SKM-1 (cell line): ENCODE data around the gene ZNF837.
"Not testable (repeated sequence)": the region's sequence is repeated elsewhere in the genome, so short reads cannot be mapped to it uniquely, and the experiment has no call there.

ENCODE experiments used
- DNase-seq: peaks from one replicate; lab custom pipeline; 2025; ENCODE audit not compliant: unreplicated experiment; lab: John Stamatoyannopoulos, UW

Gene ZNF837

DNA sequence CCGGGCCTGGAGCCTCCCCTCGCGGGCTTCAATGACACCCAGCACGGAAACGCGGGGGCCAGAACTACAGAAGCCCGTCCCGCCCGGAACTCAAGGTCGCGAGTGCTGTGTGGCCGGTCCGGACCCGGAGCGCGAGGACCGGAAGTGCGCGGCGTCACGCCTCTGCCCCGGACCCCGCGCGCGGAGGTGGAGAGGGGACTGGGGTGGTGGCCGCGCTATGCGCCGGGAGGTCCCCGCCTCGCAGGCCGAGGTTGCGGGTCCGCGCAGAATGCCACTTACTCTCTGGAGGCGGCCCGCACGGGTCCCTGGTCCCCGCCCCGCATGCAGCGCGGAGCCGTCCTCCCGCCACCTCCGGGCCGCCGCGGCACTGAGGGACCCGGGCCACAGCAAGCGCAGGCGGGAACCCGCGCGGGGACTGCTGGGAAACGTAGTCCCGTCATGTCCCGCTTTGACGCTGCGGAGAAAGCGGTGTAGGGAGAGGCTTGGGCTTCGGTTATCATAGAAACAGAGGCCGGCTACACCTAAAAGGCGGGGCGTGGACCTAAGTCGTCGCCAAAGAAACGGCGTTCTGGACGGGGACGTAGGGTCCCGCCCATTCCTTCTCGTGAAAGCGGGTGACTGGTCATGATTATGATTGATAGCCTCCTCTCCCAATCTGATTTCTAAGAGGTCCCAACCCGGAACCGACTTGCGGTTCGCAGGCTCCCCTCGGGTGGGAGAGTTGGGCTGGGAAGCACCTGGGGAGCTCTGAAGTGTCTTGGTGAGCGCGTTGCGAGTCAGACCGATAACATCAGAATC lies at the start of gene ZNF837:
ZNF837 (minus strand) TSS at position 369 of the 798 bp plus-strand sequence. CDS start 11,698 bp downstream, outside the sequence.
- peak; percentile 71 for DNase-seq

DNA sequence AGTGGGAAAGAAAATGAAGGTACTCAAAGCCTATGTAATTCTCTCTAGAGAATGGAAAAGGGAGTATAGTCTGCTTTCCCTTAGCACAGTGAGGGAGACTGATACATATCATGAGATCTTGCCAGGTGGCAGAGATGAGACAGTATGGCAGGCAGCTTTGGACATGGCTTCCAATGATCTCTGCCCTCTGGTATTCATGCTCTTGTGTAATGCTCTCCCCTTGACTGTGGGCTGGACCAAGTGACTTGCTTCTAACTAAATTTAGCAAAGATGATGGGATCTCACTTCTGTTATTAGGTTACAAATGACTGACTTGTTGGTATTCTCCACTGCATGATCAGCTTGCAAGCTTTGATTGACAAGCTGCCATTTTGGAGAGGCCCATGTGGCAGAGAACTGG lies 48.9 kb upstream of the ZNF837 start:
- no peak for DNase-seq

DNA sequence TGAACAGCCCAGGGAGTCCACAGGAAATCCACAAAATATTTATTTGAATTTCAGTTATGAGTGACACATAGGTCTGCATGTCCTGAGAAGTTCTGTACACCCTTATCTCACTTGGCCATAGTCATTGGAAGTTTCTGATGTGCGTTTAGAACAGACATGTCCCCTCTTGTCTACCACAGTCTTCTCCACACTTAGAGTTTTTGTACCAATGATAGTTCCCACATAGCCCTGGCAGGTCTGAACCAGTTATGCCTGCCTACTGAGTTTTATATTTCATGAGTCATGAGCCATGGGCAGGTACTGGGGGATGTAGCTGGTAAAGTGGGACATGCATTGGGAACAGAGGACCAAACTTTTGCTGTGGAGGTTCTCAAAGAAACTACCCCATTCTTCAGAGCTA lies 47.8 kb upstream of the ZNF837 start:
- no peak for DNase-seq

DNA sequence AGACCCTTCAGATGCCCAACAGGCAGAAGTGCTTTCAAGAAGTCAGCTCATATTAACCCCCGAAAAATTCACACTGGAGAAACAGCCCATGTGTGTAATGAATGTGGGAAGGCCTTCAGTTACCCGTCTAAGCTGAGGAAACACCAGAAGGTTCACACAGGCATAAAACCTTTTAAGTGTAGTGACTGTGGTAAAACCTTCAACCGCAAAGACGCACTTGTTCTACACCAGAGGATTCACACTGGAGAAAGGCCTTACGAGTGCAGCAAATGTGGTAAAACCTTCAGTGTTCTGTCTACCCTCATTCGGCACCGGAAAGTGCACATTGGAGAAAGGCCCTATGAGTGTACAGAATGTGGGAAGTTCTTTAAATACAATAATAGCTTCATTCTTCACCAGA lies 36.2 kb upstream of the ZNF837 start:
- DNase-seq, result no peak

DNA sequence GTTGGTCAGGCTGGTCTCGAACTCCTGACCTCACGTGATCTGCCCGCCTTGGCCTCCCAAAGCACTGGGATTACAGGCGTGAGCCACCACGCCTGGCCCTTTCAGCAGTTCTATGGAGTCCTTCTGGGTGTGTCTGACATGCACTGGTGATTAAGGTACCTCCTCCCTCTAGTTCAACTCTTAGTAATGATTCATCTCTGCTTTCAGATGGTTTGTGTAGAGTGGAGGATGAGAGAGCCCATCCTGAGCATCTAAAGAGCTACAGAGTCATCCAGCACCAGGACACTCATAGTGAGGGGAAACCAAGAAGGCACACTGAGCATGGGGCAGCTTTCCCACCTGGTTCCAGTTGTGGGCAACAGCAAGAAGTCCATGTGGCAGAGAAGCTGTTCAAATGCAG lies 35.8 kb upstream of the ZNF837 start:
- no peak for DNase-seq

DNA sequence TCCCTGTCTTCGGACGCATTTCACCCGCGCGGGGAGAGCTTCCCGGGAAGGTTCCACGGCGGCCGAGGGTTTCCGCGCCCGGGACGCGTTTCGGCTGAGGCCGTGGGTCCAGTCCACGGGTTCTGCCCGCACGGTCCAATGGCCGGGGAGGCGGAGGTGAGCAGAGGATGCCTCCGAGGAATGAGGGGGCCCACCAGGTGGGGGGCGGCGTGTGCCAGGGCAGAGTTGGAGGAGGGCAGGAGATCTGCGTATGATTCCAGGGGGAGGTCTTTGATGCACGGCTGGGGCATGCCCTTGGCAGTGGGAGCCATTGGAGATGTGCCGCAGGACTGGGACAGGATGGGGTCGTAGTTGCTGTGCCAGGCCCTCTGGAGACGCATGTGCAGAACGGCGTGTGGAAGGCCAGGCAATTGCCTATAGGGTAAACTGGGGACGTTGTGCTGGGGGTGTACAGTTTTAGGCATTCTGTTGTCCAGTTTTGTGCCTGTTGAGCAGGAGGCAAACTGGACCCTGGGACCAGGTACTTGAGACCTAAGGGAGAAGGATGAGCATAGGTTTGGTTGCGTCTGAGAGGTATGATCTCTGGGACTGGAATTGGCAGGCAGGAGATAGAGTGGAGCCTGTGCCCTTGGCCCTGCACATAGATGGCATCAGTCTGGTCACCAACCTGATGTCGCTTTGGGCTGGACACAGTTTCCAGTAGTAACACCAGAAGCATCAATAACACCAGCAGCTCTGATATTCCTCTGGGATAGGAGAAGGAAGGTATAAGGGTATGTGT lies 28.4 kb upstream of the ZNF837 start:
- DNase-seq, result no peak

DNA sequence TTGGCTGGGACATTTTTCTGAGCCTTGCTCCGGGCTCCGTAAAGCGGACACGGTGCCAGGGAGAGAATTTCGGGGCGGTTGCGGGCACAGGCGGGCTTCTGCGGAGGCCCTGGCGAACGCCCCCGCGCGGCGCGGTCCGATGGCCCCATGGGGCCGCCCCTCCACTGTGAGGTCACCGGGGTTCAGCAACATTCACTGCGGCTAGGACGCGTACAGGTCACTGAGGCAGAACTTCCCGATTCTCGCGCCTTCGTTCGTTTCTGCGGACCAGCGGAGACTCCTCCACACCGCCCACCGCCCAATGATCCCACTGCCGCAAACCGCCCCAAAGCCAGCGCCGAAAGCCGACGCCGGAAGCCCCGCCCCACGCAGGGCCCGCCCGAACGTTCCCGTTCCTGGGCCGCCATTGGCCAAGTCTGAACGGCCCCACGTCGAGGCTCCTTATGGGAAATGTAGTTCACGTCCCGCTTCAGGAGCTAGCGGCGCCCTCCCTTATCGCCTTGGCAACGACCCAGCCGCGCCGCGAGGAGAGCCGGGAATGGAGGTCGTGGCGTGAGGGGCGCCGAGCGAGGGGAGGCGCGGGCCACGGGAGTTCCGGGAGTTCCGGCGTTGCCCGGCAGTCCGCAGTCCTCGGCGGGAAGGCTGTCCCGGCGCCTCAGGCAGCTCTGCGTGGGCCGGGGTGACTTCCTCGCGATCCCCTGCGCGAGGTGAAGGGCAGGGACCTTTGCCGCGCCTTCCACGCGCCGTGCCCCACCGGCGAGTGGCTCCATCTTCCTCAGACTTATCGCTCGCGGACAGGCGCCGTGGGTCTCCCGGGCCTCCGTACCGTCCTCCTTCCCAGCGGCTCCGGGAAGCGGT lies 27.6 kb upstream of the ZNF837 start, which contains the start of gene ZNF584:
ZNF584 (plus strand) TSS at position 498 of the 858 bp plus-strand sequence. CDS start 499 bp downstream, outside the sequence.
- DNase-seq, result peak; percentile 50

DNA sequence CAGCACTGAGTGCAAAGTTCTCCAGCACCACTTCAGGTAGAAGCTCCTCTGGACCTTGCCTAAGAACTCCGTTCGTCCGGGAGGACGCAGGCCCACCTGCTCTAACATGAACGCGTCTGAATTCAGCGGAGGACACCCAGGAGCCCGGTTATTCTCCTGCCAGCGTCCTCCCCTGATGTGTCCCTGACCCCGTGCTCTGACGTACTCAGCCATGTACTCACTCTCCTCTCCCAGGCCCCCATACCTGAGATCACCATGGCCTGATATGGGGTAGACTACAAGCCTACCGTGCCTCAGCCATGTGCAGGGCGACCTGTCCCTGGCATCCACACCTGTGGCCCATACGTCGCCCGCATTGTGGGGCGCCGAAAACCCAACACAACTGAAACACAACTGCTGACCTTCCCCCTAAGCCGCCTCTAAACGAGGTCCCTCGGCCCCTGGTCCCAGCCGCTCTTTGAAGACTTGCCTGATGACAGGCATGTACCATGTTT lies 26.9 kb upstream of the ZNF837 start:
- DNase-seq, result no peak

DNA sequence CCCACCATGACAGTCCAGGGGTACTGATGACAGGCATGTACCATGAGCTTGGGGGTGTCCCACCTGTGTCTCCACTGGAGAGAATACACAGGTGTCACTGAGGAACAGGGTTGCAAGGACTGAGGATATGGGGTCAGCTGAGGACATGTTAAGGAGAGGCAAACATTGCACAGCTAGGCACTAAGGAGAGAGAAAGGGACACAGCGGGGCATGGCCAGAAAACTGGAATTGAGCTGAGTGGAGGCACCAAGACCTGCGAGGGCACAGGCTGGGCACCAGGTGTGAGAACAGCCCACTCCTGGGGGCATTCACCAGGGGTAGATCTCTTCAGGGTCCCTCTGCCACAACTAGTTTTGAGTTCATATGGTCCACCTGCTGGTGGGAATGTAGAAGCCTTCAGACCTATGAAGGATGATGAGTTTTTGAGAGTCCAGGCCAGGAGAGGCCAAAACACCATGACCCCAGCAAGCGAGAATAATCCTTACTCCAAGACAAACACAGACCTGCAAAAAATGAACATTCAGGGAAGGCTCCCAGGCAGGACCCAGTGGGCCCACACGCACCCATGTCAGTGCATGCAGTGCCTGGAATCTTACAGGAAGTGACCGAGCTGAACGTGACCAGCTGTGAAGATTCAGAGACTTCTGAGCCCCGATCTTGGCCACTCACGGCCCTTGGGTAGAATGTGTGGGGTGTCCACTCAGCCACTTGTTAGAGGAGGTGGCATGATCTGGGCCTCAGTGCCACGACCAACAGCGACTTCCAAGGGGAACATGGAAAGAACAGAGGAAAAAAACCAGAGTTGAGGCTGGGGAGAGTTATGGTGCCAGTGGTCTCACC lies 26.2 kb upstream of the ZNF837 start:
- no peak for DNase-seq

DNA sequence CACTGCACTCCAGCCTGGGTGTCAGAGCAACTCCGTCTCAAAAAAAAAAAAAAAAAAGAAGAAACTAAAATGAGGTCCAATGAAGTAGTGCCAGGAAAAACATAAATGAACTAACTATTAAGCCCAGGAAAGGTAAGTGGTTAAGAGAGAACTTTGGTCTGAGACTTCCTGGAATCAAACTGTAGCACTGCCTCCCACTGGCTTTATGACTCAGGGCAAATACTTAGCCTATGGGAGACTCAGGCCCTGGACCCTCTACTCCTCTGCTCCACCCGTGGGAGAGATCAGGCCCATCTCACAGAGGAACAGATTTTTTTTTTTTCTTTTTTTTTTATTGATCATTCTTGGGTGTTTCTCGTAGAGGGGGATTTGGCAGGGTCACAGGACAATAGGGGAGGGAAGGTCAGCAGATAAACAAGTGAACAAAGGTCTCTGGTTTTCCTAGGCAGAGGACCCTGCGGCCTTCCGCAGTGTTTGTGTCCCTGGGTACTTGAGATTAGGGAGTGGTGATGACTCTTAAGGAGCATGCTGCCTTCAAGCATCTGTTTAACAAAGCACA lies 23.2 kb upstream of the ZNF837 start:
- DNase-seq, result not testable (repeated sequence)

DNA sequence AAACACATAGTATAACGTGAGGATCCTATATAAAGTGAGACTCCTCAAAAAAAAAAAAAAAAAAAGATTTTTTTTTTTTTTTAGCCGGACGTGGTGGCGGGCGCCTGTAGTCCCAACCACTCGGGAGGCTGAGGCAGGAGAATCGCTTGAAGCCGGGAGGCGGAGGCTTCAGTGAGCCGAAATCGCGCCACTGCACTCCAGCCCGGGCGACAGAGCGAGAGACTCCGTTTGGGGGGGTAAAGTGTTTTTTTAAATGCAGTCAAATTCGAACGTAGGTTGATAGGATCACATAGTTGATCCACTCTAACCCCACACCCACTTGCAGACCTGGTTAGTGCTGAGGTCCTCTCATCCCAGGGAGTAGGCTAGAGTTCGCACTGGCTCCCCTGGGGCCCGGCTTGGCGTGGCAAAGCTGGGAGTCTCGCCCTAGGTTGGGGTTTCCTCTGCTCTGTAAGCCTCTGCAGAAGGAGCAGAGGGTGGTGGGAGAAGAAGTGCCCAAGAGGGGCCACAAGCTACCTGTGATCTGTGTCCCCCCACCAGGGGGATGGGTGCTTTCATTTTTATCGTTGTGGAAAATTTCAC lies 21.1 kb upstream of the ZNF837 start:
- DNase-seq, result no peak

DNA sequence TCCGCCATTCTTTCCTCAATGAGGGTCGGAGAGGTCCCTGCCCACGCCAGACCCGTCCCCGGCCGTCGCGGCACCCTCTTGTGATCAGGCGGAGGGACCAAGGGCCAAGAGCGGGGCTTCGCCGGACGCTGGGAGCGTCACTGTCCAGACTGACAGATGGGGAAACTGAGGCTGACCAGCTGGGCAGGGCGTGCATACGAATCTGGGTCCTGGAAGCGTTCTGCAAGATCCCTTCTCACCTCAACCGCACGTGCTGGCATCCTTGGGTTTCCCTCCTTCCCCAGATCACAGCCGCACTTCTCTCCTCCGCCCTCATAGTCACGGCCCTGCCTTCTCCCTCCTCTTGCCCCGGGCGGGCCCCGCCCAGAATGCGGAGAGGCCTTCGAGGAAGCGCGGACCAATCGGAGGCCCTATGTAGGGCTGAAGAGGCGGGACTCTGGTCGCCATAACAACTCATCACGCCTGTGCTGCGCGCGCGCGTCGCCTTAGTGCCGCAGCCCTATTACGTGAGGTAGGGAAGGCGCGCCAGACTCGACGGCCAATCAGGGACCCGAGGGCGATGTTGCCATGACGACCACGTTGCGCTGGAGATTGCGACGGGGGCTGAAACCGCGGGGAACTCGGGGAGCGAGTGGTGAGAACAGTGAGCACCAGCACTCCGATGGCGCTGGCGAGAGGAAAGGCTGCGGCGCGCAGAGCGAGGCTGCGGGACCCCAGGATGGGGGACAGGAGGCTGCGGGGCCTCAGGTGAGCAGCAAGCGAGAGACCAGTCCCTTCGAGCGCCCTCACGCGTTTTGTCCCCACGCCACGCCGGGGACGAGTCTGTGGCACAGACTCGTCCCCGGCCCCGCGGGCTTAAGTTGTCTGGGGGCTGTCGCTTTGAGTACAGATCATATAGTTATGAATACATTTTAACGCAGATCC lies 20.3 kb upstream of the ZNF837 start:
- DNase-seq, result peak; percentile 80

DNA sequence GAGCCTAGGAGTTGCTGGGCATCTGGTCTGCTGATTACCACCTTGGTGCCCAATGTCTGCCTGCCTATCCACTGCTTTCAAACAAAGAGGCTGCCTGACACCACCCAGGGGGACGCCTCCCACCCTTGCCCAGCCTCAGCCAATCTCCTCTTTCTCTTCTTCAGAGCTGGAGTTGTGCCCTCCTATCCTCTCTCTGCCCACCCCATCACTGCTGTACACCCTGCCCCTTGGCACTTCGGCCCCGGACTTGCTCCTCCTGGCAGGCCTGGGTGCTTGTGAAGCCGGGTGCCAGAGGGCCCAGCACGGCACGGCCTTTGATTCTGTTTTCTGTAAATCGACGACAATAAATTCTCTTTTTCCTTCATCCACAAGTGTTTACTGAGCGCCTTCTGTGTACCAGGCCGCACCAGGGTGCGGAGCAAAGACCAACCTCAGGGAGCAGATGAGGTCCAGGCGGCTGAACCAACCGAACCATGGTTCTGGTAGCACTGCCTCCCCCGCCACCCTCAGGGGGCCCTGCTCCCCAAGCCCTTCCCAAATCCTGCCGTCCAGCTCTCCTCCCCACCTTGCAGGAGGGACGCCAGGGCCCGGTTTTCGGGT lies 19.6 kb upstream of the ZNF837 start:
- no peak for DNase-seq

DNA sequence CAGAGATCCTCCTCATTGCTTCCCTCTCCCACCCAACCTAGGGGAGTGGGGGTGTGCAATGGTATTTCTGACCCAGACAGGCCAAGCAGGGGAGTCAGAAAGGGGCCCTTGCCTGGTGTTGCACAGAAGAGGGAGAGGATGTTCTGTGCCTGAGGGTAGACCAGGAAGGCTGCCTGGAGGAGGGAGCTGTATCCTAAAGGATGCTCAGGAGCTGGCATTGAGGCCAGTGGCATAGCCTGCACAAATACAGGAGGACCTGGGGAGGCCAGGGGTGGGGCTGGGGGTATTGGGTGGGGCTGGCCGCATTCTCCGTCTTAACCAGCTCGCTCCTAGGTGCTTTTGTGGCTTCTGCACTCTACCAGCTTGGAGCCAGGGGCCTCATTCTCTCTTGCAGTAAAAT lies 19.1 kb upstream of the ZNF837 start:
- no peak for DNase-seq

DNA sequence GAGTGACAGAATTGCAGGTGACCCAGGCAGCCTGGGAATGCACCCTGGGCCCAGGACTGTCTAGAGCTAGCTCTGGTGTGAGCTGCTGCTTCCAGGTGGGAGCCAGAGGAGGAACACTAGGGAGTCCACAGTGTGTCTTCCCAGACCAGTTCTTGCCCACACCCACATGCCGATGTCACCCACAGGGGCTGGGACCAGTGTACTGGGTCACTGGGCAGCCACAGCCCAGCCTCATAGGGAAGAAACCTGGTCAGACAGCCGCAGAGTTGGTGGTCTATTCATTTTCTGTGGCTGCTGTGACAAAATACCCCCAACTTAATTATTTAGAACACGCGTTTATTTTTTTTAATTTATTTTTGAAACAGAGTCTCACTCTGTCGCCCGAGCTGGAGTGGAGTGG lies 17.7 kb upstream of the ZNF837 start:
- DNase-seq, result no peak

DNA sequence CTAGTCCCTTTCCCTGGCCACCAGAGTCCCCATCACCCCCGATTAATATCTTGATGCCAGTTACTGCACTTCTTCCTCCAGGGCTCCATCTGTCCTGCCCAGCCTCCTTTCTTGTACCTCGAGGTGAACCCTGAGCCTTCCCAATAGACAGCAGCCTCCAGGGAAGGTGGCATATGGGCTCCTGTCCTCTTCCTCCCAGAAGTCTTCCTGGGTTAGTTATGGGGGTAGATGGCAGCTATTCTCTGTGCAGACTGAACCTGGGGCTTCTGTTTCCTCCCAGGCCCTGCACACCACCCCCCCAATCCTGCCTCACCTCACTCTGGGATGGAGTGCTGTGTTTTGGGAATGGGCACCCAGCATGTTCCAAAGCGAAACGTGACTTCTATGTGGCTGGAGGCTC lies 17.3 kb upstream of the ZNF837 start:
- DNase-seq, result no peak

DNA sequence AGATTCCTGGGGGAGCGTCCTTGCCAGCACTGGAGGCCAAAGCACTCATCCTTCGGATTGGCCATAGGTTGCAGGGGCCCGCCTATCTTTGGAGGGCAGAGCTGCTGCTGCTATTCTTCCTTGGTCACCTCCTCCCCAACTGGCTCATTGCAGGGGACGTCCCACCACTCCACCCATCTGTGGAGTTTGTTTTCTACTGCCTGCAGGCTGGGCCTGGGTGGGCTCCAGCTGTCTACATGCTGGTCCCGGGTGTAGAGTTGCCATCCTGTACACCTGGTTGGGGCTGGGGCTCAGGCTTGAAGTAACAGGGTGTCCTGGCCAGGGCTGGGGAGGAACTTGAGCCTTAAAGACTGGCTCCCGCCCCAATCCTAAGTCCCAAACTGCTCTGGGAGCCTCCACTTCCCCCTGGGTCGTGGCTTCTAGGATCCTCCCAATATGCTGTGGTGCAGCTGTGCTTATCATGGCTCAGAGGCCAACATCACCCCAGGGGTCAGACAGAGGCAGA lies 16.8 kb upstream of the ZNF837 start:
- no peak for DNase-seq
